Mucosa of stomach (tissue), 1 donor: ENCODE measurements around the gene AHCYL1.

ENCODE experiments used
- H3K27me3 ChIP-seq: one replicate; pipeline ENCODE4 v1.7.0; 2013; ENCODE audit warnings: mild to moderate bottlenecking, low read length; ENCODE audit not compliant: control insufficient read depth, insufficient read depth
- H3K36me3 ChIP-seq: one replicate; pipeline ENCODE4 v1.7.0; 2013; ENCODE audit warnings: low read length; ENCODE audit not compliant: control insufficient read depth, insufficient read depth
- H3K4me1 ChIP-seq: one replicate; pipeline ENCODE4 v1.7.0; 2013; ENCODE audit warnings: mild to moderate bottlenecking, low read length; ENCODE audit not compliant: control insufficient read depth, insufficient read depth
- H3K4me3 ChIP-seq: one replicate; pipeline ENCODE4 v1.7.0; 2013; ENCODE audit warnings: low read length
- H3K9ac ChIP-seq: one replicate; pipeline ENCODE4 v1.7.0; 2013; ENCODE audit warnings: mild to moderate bottlenecking, low read length, moderate library complexity
- H3K9me3 ChIP-seq: one replicate; pipeline ENCODE4 v1.7.0; 2013; ENCODE audit warnings: mild to moderate bottlenecking, low read length, moderate library complexity; ENCODE audit not compliant: control insufficient read depth
- donor health status: Pancreatic carcinoma.

AHCYL1 gene

DNA sequence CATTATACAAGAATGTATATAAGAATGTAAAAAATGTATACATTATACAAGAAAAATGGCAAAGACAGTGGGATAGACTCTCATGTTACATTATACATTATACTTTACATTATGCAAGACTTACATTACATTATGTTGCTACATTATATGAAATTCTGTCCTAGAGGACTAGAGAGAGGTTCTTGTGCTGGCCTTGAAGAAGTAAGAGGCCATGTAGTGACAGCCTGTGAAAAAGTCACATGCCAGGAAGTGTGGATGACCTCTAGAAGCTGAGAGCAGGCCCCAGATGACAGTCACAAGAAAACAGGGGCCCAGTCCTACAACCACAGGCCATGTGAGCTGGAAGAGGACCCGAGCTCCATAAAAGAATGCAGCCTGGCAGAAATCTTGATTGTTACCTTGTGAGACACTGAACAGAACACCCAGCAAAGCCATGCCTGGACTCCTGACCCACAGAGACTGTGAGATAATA is 30.5 kb upstream of the AHCYL1 start:
- Histone ChIP-seq H3K27me3 (no peaks in the 10 kb centered on the region), H3K36me3 (no peaks in the 10 kb centered on the region), H3K4me1 (no peaks in the 10 kb centered on the region), H3K4me3 (no peak overlapping the region), H3K9me3 (no peaks in the 10 kb centered on the region), H3K9ac (no peak overlapping the region)

DNA sequence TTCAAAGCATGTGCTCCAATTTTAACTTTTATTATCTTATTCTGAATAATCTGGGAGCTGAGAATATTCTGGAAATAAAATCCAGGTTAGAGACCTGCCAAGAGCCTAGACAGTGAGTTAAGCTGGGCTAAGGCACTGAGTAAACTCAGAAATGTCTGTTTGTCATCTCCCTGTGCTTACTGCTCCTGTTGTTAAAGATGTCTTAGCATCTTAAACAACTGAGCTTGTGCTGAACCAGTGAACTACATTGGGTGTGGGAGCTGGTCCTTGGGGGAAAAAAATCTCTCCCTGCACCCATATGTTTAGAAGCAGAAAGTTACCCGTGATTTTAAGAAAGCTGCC is 25.0 kb upstream of the AHCYL1 start:
- H3K4me3 ChIP-seq = no peak overlapping the region
- H3K4me1 ChIP-seq = peaks cover 14% of the 10 kb centered on the region
- no peak overlapping the region for H3K9ac ChIP-seq
- H3K27me3 ChIP-seq = no peaks in the 10 kb centered on the region
- no peaks in the 10 kb centered on the region for H3K9me3 ChIP-seq
- no peaks in the 10 kb centered on the region for H3K36me3 ChIP-seq

DNA sequence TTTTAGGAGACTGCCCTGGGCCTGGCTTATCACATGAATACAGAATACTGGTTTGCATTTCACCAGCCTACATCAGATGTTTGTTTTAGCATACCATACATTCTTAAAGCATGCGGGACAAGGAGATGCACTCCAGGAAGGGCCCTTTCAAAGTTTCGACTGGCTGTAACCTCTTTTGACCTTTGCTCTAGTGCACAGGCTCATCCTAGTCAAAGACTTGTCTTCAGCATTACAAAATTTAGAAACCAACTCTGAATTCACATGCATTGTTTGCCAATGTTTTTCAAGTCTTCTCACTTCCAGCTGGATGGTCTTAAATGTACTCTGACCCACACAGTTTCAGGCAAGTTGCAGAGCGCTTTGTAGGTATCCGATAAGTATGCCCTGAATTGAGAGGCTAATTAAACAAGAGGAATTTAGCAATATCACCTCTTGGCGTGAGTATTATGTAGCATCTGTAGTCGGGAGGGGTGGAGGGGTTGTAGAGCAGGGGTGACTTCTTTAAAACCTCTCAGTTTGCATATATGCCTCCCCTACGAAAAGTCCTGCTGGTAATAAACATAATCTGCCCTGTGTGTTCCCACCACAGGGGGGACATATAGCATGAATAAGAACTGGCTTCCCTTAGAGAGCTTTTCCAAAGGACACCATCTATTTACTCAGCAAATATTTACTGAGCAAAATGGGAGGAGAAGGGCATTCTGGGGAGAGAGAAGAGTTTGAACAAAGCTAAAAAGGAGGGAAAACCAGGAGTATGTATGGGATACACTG is 24.4 kb upstream of the AHCYL1 start:
- Histone ChIP-seq H3K9ac (no peak overlapping the region), H3K36me3 (no peaks in the 10 kb centered on the region), H3K27me3 (no peaks in the 10 kb centered on the region), H3K9me3 (no peaks in the 10 kb centered on the region), H3K4me3 (no peak overlapping the region), H3K4me1 (peaks cover 14% of the 10 kb centered on the region)

DNA sequence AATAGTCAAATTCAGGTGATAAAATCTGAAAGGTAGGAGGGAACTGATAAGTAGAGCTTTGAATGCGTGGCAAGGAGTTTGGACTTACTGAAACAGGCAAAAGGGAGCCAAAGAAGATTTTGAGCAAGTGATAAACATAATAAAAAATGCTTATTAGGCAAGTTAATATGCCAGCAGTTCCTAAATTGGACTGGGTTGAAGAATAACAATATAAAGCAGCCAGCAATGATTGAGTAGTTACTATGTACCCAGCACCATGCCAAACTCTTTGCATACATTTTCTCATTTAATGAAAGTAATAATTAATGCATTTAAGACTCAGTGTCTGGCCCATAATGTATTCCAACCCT is 23.8 kb upstream of the AHCYL1 start:
- Histone ChIP-seq H3K9me3 (no peaks in the 10 kb centered on the region), H3K36me3 (no peaks in the 10 kb centered on the region), H3K4me3 (no peak overlapping the region), H3K9ac (no peak overlapping the region), H3K4me1 (peaks cover 14% of the 10 kb centered on the region), H3K27me3 (no peaks in the 10 kb centered on the region)

DNA sequence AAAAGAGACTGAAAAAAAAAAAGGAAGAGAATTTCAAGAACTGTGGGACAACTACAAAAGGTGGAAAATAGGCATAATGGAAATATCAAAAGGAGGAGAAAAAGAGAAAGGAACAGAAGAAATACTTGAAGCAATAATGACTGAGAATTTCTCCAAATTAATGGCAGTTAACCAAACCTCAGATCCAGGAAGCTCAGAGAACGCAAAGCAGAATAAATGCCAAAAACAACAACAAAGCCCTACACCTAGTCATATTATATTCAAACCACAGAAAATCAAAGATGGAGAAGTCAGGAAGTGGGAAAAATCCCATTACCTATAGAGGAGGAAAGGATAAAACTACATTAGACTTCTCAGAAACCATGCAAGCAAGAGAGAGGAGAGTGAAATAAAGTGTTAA is 20.7 kb upstream of the AHCYL1 start:
- Histone ChIP-seq H3K9ac (no peak overlapping the region), H3K27me3 (no peaks in the 10 kb centered on the region), H3K4me3 (no peak overlapping the region), H3K4me1 (peaks cover 14% of the 10 kb centered on the region), H3K36me3 (no peaks in the 10 kb centered on the region), H3K9me3 (no peaks in the 10 kb centered on the region)

DNA sequence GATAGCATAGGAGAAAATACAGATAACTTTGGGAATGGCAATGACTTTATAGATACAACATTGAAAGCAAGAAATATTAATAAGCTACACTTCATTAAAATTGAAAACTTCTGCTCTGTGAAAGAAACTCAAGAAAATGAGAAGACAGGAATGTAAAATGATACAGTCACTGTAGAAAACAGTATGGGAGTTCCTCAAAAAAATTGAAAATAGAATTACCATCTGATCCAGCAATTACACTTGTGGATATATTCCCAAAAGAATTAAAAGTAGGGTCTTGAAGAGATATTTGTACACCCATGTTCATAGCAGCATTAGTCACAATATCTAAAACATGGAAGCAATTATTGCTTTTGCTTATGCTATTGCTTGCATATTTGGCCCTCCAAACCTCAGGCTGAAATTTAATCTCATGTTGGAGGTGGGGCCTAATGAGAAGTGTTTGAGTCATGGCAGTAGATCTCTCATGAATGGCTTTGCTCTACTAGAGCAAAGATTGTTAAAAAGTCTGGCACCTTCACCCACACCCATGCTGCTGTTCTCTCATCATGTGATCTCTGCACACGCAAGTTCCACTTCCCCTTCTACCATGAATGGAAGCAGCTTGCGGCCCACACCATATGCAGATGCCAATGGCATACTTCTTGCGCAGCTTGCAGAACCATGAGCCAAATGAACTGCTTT is 15.3 kb upstream of the AHCYL1 start:
- Histone ChIP-seq H3K9me3 (no peaks in the 10 kb centered on the region), H3K27me3 (no peaks in the 10 kb centered on the region), H3K4me1 (no peaks in the 10 kb centered on the region), H3K4me3 (no peak overlapping the region), H3K36me3 (no peaks in the 10 kb centered on the region), H3K9ac (no peak overlapping the region)

DNA sequence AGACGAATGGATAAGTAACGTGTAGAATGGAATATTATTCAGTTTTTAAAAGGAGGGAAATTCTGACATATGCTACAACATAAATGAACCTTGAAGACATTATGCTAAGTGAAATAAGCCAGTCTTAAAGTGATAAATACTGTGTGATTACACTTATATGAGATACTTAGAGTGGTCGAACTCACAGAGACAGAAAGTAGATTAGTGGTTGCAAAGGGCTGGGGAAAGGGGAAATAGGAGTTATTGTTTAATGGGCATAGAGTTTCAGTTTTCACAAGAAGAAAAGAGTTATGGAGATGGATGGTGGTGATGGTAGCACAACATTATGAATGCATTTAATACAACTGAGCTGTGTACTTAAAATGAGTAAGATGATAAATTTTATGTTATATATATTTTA is 14.7 kb upstream of the AHCYL1 start:
- Histone ChIP-seq H3K36me3 (no peaks in the 10 kb centered on the region), H3K9me3 (no peaks in the 10 kb centered on the region), H3K4me1 (no peaks in the 10 kb centered on the region), H3K4me3 (no peak overlapping the region), H3K9ac (no peak overlapping the region), H3K27me3 (no peaks in the 10 kb centered on the region)

DNA sequence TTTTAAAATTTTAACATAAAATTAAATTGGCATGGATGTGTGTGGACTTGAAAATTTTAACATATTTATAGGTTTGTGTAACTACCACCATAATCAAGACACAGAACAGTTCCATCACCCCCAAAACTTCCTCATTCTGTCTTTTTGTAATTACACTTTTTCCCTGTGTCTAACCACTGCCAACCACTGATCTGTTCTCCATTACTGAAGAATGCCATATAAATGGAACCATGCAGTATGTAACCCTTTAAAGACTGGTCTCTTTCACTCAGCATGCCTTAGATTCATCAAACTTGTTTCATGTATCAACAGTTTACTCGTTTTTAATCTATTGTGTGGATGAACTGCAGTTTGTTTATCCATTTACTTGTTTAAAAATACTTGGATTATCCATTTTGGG is 13.0 kb upstream of the AHCYL1 start:
- no peaks in the 10 kb centered on the region for H3K4me1 ChIP-seq
- no peaks in the 10 kb centered on the region for H3K27me3 ChIP-seq
- H3K9ac ChIP-seq = no peak overlapping the region
- no peaks in the 10 kb centered on the region for H3K36me3 ChIP-seq
- H3K4me3 ChIP-seq = no peak overlapping the region
- no peaks in the 10 kb centered on the region for H3K9me3 ChIP-seq

DNA sequence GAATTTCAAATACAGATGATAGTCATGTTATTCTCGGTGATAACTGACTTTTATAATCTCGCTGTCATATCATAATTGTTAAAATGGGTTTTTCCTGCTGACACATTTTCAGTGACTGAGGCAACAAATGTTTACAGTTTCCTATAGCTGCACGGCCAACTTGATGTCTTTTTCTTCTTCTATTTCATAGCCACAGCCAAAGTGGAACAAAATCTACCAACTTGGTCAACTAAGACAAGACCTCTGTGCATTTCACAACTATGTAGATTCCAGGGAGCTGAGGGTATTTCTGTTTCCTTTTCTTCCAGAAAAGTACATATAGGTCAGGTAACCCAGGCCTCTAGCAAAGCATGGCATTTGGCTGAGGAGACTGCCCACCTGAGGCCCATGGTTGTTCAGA is 10.4 kb upstream of the AHCYL1 start:
- H3K27me3 ChIP-seq = no peaks in the 10 kb centered on the region
- H3K9ac ChIP-seq = no peak overlapping the region
- peaks cover 12% of the 10 kb centered on the region for H3K4me1 ChIP-seq
- no peaks in the 10 kb centered on the region for H3K9me3 ChIP-seq
- no peaks in the 10 kb centered on the region for H3K36me3 ChIP-seq
- H3K4me3 ChIP-seq = no peak overlapping the region

DNA sequence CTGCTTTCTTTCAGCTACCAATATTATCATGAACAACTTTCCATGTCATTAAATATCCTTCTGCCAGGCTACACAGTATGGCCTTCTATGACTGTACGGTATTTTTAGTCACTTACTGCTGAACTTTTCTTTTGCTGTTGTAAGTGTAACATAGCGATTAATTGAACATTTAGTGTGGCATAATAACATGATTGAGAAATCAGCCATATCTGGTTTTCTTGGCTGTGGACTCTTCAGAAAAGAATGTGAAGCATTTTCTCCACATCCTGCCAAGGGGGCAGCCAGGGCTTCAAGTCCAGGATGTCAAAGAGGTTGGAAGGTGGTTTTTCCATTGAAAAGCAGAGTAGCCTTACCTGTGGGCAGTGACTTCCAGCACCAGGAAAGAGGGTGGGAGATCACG is 8.8 kb upstream of the AHCYL1 start:
- H3K9ac ChIP-seq = no peak overlapping the region
- no peak overlapping the region for H3K4me3 ChIP-seq
- H3K9me3 ChIP-seq = no peaks in the 10 kb centered on the region
- H3K36me3 ChIP-seq = no peaks in the 10 kb centered on the region
- H3K4me1 ChIP-seq = peaks cover 27% of the 10 kb centered on the region
- no peaks in the 10 kb centered on the region for H3K27me3 ChIP-seq

DNA sequence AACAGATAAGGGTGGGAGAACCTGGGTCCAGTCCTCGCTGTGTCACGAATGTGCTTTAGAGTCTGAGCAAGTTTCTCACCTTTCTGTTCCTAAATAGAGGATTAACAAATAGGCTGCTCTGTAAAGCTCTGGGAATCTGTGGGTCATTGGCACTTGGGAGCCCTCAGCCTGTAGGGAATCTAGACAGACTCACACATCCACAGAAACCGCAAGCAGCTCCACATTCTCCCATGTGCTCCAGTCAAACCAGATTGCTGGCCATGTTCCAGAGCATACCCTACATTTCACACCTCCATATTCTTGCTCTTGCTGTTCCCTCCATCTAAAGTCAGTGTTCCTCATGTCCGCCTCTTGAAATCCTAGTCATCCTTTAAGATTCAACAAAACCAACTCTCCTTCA is 7.8 kb upstream of the AHCYL1 start:
- Histone ChIP-seq H3K4me1 (peaks cover 30% of the 10 kb centered on the region), H3K9ac (no peak overlapping the region)

DNA sequence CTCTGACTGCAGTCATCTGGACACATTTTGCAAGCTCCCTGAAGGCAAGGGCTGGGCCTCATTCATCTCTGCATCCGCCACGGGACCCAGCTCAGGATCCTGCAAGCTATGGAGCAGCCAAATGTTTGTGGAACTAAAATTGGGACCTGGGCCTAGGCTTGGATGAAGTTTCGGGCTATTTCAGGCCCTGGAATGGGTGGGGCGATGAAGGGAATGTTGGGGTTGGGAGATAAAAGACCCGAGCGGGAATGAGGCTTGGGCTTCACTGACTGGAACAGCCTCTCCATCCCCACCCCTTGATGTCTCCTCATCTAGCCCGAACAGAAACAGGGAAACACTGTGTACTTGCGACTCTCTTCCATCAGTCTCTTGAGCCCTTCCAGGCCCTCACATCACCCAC is 7.3 kb upstream of the AHCYL1 start:
- no peaks in the 10 kb centered on the region for H3K27me3 ChIP-seq
- H3K4me1 ChIP-seq = peaks cover 30% of the 10 kb centered on the region
- no peak overlapping the region for H3K9ac ChIP-seq
- no peaks in the 10 kb centered on the region for H3K9me3 ChIP-seq
- no peaks in the 10 kb centered on the region for H3K36me3 ChIP-seq
- no peak overlapping the region for H3K4me3 ChIP-seq

More for the DNA sequence above, 7.8 kb upstream of the AHCYL1 start:
- Histone ChIP-seq H3K36me3 (no peaks in the 10 kb centered on the region), H3K27me3 (no peaks in the 10 kb centered on the region), H3K9me3 (no peaks in the 10 kb centered on the region), H3K4me3 (no peak overlapping the region)
